Measurements from ENCODE around the gene CAMTA1.

Gene CAMTA1

DNA sequence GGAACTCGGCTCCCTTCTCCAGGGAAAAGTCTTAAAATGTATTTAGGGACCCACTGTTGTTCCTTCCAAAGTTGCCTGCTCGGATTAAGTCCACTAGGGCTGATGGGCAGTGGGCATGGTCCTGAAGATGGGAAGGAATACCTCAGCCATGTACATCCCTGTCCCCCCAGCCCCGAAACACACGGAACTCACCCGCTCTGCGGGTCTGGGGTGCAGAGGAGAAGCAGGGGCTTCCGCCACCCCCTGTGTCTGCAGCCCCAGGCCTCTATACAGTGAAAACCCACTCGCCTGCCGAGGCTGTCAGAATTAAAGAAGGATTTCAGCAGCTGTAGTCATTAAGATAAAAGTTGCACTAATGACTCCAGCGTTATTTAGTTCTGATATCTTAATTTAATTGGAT lies 773.2 kb downstream of the CAMTA1 start:
- no peak for DNase-seq (ENCODE audit: low read depth)

DNA sequence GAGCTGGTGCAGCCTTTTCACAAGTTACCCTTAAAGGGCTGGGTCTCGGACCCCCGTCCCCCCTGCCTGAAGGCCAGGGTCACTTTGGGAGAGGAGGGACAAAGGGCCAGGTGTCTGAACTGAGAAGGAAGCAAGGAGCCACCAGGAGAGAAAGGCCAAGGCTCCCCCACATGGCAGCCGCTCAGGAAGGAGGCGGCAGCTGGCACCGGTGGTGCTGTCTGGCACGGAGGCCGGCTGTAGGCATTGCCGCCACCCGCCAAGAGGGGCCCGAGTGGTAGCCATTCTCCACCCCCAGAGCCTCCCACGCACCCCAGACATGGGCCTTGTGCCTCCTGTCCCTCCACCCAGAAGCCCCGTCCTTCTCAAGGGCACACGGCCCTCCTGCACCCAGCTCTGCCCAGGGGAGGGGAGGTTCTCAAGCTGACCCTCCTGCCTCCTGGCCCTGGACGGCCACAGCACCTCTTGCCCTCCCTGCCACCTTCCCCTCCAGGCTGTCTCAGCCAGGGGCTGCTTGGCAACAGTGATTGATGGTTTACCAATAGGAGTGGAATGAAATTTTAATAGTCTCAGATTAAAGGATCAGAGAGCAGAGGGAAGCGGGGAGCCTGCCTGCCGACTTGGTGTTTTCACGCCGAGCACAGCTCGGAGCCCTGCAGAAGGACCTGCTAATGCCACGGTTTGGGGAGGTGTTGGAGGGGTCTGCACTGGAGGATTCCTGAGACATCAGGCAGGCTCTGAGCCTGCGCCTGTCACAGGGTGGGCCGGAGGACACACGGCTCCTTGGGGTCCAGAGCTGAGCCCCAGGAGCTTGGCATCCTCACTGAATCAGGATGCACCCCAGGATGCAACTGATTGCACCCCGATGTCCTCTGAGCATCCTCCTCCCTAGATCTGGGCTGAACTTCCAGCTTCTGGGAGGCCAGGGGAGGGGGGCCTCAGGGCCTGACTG lies 773.9 kb downstream of the CAMTA1 start:
- no peak for DNase-seq (ENCODE audit: low read depth)

DNA sequence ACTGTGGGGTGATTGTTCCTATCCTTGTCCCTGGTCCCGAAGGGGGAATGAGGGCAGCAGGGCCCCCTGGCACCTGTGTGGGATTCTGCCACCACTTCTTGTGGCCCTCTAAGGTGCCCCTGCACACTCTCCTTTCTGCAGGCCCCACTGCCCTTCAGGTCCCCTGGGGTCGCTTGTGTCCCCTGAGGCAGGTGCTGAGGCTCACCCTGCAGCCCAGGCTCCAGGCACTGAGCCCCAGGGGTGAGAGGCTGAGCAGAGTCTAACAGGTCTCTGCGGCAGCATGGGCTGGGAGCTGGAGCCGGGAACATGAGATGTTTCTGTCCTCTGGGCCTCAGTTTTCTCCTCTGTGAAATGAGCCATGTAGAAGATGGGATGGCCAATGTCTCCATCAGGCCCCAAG lies 774.9 kb downstream of the CAMTA1 start:
- DNase-seq (ENCODE audit: low read depth) = no peak

DNA sequence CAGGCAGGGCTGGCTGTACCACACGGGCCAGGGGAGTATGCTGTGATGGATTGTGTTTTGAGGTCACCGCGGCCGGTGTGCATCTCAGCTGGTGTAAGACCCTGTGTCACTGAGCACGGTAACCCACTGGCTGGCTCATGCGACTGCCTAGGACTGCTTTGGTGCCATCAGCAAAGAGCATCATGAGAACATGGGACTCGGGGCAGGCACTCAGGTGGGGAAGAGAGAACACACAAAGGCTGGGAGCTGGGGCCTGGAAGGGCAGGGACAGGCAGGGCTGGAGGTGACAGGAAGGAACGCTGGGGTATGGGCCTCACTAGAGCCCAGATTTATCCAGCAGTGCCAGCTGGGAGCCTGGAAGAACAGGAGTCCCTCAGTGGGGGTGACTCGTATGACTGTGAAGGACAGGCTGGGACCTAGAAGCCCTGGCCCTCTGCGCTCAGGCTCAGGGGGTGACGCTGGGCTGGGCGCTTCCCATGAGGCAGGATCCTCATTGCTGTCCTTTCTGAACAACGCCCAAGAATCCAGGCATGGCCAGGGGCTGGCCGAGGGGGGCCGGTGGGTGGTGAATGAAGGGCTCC lies 775.4 kb downstream of the CAMTA1 start:
- DNase-seq (ENCODE audit: low read depth) = no peak

DNA sequence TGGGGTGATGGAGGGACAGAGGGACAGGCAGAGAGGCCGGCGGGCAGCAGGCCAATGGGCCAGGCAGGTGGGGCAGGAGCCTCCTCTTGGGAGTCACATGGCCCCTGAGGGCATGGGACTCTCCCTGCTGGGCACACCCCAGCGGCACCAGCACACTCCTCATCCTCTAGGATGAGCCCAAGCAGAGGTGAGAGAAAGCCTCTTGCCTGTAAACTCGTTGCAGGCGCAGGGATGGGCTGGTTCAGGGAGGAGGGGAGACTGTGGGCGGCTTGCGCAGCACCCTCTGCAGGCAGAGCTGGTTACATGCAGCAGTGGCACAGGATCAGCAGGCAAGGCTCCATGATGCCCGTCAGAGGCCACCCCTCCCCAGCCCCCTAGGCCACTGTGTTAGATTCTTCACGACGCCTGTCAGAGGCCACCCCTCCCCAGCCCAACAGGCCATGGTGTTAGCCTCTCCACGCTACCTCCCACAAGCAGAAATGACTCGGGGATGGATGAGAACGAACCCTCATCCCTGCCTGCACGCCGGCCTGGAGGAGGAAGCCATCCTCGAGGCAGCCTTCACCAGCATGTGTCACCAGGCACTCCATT lies 776.2 kb downstream of the CAMTA1 start:
- DNase-seq (ENCODE audit: low read depth) = no peak

DNA sequence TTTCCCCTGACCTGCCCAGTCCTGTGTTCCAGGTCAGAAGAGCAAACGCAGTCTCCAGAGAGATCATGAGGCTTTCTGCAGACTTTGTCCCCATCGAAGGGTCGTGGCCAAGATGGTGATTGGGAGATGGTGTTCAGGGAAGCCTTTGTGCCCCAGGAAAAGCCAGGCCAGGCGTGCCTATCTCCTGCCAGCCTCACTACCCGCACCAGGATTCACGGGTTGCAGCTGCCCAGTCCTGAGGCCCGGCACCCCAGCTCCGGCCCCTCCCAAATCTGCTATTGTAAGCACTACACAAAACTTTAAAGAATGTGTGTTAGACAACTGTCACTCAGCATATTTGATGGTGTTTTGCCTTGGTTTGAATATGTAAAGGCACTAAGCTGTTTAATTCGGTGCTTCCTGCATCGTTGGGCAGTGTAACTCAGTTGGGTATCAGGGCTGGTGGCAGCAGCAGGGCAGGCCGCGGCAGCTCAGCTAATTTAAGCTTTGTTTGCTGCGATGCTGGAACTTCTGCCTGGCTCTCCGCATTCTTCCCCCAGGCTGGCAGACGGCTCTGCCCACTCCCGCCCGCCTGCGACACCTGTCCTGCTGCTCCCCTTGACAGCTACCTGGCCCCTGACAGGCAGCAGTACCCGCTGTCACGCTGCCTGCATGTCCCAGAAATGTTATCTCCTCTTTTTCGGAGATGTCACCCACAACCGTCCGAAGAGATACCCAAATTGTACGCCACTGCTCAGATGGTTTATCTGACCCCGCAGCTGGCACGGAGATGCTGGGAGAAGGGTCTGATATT lies 776.9 kb downstream of the CAMTA1 start:
- no peak for DNase-seq (ENCODE audit: low read depth)

DNA sequence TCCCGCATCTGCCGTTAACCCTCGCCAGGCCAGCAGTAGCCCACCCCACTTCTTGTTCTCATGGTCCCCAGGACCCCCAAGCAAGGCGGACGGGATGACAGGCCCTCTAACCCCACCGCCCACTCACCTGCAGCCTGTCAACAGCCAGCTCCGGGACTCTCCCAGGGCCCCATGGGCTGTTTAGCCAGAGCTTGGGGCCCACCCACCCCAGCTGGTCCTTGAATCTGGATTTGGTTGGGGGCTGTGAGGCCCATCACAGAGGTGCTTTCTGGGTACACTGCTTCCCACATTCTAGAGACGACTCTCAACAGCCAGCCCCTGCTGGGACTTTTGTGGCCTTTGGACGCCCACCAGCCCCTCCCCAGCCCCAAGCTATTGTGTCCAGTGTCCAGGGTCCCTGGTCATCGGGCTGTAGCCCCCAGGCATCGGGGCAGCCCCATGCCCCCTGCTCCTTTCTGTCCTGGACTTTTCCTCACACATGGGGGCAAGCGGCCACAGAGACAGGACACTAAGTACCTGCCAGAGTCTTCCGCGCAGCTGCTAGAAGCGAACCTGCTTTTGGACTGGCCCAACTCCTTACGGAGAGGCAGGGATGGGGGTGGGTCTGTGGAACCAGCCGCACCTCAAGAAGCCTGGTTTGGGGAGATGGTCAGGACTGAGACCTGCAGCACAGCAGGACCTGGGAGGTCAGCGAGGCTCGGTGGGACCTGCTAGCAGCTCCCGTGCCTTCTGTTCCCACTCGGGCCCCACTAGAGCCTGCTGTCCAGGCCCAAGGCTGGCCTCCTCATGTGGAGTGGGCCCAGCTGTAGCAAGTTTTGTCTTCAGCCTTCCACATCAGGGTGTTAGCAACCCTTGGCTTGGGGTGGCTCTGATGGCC lies 777.7 kb downstream of the CAMTA1 start:
- DNase-seq (ENCODE audit: low read depth) = no peak

DNA sequence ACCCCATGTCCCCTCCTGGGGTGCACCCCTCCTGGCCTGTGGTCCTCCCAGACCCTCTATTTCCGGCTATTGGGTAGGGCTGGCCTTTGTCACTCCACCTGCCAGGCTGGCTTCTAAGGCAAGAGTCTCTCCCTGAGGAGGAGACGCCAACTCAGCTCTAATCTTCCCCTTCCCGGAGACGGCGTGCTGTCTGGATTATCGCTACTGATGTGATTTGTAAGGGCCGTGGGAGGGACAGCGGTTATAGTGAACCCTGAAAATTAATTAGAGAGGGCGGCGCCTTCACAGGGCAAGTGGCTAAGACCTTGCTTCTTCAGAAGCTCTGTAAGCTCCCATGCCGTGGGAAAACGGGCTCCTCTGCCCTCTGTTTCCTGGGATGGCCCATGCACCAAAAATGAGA lies 778.9 kb downstream of the CAMTA1 start:
- no peak for DNase-seq (ENCODE audit: low read depth)

DNA sequence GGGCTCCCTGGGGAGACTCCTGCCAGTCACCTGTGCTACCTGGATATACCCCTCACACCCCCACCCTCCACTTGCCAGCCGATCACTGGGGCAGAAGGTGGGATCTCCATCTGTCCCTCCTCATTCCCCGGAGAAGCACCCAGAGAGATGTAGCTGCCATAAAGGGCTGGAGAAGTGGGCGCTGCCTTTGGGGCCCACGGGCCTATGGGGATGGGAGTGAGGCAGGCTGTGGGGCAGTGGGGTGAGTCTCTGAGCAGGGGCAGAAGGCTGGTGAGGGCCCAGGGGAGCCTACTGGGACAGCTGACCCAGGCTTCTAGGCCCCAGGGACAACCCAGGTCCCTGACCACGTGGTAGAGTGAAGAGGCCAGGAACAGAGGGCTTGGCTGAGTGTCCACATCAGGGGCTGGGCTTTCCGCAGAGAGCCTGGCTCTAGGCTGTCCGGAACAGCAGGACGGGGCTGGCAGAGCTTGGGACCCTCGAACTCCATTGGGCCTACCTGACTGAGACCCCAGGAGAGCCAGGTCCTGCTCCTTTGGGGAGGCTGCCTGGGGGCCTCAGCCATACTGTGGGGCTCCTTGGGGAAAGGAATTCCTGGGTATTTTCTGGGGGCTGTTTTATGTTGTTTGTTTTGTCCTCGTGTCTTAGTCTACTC lies 780.0 kb downstream of the CAMTA1 start:
- DNase-seq (ENCODE audit: low read depth) = no peak

DNA sequence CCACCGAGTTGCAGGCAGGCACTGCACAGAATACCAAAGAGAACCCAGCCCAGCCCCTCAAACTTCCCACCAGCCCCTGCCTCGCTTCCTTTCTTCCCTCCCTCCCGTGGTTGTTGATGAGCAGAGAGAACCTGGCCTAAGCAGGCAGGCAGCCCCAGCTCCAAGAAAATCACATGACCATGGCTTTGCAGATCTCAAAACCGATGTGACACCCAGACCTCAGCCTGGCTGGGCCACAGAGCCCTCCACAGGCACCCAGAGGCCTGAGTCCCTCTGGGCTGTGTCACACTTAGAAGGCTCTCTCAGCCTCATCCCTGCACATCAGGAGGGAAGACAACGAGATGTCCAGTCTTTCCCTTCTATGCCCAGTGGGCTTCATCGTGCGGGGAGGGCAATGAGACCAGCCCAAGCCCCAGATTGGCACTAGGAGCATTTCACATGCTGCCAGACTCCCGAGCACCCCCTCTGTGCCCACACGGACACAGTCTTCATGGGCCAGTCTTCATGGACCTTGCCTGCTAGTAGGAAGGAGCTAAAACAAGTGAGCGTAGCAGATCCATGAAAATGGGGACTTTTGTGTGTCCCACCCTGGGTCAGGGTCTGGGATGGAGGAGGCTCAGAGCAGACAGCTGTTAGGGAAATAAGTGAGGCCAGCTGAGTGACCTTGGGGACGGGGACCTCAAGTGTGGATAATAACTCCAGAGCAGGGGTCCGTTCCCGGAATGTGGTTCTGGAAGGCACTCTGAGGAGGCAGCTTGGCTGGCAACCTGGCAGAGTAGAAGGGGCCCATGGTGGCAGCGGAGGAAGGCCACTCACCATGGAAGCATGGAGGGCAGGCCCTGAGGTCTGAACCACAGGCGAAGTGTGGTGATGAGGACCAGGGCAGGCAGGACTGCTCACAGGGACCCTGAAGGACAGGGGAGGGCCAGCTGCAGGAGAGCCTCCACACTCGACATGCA lies 781.4 kb downstream of the CAMTA1 start:
- DNase-seq (ENCODE audit: low read depth) = no peak

DNA sequence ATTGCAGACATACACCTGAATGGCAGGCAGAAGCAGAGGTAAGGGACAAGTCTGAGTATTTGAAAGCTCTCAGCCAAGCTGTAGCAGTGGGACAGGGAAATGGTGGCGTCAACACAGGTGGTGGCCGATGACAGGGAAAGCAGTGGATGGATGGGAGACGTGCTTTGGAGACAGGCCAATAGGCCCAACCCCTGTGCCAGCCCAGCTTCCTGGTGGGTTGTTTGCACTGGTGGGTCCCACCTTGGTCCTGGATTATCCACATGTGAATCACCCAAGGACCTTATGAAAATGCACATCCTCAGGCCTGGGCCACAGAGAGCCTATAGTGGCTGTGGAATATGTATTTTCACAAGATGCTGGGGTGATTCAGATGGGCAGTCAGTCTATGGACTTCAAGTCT lies 782.1 kb downstream of the CAMTA1 start:
- DNase-seq (ENCODE audit: low read depth) = no peak

DNA sequence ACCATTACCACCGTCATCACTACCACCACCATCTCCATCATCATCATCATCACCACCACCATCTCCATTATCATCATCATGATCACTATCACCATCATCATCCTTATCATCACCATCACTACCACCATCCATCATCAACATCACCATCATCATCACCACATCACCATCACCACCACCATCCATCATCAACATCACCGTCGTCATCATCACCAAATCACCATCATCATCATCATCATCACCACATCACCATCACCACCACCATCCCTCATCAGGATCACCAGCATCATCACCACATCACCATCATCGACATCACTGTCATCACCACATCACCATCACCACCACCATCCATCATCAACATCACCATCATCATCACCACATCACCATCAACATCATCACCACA lies 782.8 kb downstream of the CAMTA1 start:
- no peak for DNase-seq (ENCODE audit: low read depth)

DNA sequence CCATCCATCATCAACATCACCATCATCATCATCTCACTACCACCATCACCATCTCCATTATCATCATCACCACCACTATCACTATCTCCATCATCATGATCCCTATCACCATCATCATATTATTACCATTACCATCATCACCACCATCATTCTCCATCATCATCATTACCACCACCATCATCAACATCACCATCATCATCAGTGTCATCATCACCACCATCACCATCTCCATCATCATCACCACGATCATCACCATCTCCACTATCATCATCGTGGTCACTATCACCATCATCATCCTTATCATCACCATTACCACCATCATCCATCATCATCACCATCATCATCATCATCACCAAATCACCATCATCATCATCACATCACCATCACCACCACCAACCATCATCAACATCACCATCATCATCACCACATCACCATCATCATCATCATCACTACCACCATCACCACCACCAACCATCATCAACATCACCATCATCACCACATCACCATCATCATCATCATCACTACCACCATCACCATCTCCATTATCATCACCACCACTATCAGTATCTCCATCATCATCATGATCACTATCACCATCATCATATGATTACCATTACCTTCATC lies 783.8 kb downstream of the CAMTA1 start:
- no peak for DNase-seq (ENCODE audit: low read depth)

DNA sequence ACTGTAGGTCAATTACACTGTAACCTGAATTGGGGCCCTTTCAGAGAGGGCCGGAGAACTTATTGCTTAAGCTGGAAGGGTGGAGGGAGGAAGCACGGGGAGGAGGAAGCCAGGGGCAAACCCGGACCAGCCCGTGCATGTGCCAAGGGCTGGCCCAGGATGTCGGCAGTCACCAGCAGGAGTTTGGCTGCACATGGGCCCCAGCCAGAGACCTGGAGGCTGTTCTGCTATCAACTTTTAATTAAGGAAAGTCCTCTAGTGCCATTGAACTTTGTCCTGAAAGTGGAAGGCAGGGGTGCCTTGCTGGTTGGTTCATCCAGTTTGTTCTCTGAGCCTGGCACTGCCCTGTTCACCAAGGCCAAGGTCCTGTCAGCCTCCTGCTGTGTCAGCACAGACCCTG lies 785.1 kb downstream of the CAMTA1 start:
- no peak for DNase-seq (ENCODE audit: low read depth)

DNA sequence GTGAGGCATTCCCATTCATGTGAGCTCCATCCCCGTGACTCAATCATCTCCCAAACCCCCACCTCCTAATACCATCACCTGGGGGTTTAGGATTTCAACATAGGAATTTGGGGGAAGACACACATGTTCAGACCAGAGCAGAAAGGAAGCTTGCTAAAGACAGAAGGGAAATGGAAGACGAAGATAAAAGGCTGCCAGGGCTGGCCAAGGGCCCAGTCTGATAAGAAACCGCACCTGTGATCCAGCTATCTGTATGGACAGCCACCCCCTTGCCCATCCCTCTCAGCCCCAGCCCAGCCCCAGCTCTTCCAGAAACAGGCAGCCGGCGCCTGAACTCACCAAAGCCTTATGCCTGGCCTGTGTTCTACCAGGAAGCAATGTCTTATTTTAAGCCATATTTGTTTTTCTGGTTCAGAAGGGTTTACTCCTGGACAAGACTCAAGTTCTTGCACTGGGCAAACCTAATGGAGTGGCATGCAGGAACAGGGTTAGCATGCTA lies 787.4 kb downstream of the CAMTA1 start:
- peak; percentile 65 for DNase-seq (ENCODE audit: low read depth)

DNA sequence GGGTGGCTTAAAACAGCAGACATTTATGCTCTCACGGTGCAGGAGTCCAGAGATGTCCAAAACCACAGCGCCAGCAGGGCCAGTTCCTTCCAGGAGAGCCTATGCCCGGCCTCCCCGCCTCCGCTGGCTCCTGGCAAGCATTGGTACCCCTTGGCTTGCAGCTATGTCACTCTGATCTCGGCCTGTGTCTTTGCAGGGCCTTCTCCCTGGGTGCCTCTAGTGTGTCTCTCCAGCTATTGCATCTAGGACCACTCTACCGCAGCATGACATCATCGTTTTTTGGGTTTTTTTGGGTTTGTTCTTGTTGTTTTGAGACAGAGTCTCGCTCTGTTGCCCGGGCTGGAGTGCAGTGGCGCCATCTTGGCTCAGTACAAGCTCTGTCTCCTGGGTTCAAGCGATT lies 788.2 kb downstream of the CAMTA1 start:
- DNase-seq (ENCODE audit: low read depth) = no peak

DNA sequence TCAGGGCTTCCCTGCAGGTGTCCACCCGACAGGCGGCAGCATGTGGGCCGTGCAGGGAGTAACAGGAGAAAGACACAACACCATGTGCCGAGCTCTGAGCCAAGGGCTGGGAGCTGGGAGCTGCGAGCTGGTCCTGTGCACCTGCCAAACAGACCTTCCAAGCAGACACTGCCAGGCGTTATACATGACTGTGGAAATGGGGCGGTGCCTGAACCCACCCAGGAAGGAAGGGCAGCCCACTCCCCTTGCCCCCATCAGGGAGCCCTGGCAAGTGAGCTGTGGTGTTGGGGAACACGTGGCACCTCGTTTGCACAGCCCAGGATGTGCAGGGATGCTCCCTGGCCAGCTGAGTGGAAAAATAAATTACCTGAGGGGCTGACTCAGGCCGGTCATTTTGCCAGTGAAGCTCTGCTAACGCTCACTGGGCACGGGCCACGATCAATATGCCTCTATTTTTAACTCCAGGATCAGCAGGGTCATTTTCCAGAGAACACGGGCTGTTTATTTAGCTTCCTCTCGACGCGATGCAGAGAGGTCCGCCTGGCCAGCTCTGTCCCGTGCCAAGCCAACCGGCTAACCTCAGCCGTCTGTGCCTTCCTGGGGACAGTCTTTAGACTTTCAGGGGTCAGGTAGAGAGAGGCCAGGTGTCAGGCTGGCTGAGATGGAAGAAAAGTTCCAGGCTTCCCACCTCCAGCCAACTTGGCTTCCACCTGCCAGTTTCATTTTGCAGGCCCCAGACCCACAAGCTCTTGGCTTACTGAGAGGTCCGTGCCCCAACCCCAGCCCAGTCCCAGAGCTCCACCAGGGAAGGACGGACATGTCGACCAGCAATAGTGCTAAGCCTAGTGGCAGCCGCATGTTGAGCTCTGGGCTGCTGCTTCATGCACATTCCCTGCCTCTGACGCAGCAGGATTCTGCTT lies 789.1 kb downstream of the CAMTA1 start:
- DNase-seq (ENCODE audit: low read depth) = no peak

DNA sequence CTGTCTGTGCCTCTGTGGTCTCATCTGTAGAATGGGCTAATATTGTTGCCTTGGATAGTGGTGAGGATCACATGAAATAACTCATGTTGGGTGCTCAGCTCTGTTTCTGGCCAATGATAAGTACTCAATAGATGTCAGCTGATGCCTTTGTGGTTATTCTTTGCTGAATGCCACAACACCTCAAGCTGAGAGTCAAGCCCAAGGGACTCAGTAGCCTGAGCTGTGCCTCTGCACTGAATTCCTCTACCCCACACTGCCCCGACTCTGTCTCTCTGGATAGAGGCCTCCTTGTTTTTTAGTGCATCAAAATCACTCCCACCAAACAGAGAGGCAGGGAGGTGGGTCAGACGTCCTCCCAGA lies 789.8 kb downstream of the CAMTA1 start:
- no peak for DNase-seq (ENCODE audit: low read depth)
